ENCODE measurements around the gene DNAH1.

Gene DNAH1

GRCh38 chr3:52351762-52352368 lies 35.7 kb downstream of the DNAH1 start:
- H3K27ac ChIP-seq, result no peak overlapping the region
- no peak for TF ChIP-seq CTCF (conservative IDR thresholded peaks at IDR 0.05)

GRCh38 chr3:52352566-52352965 lies 36.4 kb downstream of the DNAH1 start:
- no peak for TF ChIP-seq CTCF (conservative IDR thresholded peaks at IDR 0.05)
- H3K27ac ChIP-seq, result no peak overlapping the region

- H3K27ac ChIP-seq, result no peak overlapping the region
- TF ChIP-seq CTCF (conservative IDR thresholded peaks at IDR 0.05), result no peak
Observed at GRCh38 chr3:52353291-52353855, 37.3 kb downstream of the DNAH1 start.

- TF ChIP-seq CTCF (conservative IDR thresholded peaks at IDR 0.05), result no peak
- H3K27ac ChIP-seq, result no peak overlapping the region
Observed at GRCh38 chr3:52354676-52355075, 38.6 kb downstream of the DNAH1 start.

GRCh38 chr3:52355526-52355925 lies 39.4 kb downstream of the DNAH1 start:
- TF ChIP-seq CTCF (conservative IDR thresholded peaks at IDR 0.05), result no peak

GRCh38 chr3:52356126-52356525 lies 40.0 kb downstream of the DNAH1 start:
- no peak overlapping the region for H3K27ac ChIP-seq
- no peak for TF ChIP-seq CTCF (conservative IDR thresholded peaks at IDR 0.05)

More at GRCh38 chr3:52355526-52355925, 39.4 kb downstream of the DNAH1 start:
- H3K27ac ChIP-seq, result no peak overlapping the region

GRCh38 chr3:52357151-52358080 lies 41.3 kb downstream of the DNAH1 start:
- no peak for TF ChIP-seq CTCF (conservative IDR thresholded peaks at IDR 0.05)
- no peak overlapping the region for H3K27ac ChIP-seq
